HG03159 (cell line): ENCODE data around the gene IL16.
A peak's percentile ranks its signal among the peaks of the same experiment; 100 is the strongest.

Experiments used
- ATAC-seq: cut with Tn5 transposase; IDR thresholded peaks from one replicate; pipeline ENCODE4 v1.9.1; 2021; ENCODE audit warnings: mild to moderate bottlenecking, moderate library complexity; ENCODE audit not compliant: unreplicated experiment

IL16 gene

DNA sequence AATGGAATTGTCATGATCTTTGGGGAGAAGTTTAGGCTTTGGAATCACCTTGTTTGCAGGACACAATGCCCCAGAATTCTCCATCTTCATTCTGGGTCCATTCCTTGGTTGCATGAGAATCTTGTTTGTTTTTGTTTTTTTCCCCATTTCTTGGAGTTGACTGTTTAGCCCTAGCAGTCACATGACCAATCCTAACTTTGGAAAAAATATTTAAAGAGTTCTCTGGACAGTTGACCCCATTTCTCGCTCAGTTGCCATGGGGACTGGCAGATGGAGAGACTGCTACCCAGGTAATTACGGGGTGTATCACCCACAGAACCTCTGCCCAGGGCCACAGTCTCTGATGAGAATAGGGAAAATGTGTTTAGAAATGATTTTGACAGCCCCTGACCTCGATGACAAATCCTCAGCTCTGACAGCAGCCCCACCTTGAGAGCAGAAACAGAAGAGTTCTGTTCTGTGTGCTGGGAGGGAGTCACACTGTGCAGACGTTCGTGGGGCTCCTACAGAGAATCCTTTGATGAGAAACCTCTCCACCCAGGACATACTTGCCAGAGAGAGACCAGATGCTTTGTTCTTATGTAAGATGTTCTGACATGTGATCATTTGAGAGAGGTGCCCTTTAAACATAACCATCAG is 57.7 kb downstream of the IL16 start:
- no peak for ATAC-seq

DNA sequence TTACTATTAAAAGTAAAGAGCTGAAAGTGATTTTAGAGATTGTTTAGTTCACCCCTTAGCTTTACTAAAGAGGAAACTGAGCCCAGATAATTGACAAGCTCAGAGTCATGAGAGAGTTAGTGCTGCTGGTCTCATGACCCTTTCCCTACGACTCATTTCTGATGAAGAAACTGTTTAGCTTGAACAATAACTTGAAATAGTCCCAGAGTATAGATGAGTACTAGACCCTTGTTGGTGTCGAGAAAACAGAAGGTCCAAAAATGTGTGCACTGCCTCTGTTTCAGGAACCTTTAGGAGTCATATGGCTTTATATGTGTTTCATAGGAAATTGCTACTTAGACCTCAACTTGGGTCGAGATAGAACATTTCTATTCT is 58.2 kb downstream of the IL16 start:
- ATAC-seq = no peak

DNA sequence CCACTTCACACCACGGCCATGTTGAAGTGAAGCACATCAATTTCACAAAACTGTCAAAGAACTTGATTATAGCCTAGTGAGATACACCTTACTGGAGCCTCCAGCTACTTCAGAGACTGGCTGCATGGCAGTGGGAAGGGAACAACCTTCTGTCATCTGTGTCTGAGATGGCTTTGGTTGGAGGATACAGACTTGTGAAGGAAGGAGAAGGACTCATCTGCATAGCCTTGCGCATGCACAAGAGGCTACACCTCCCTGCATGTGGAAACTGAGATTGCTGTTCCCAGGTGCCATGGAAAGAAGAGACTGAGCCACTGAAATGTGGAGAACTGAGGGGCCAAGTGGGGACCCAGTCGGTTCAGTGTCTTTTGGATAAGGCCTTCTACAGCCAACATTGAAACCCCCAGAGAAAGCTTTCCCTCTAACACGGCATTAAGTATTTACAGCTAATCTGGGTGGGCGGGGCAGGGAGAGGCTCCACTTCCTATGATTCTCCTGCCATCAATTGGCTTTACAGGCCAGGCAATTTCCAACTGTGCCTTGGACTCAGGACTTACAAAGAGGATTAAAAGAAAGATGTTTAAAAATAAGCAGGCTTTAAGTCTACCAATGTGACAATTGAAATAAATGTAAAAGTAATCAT is 58.8 kb downstream of the IL16 start:
- ATAC-seq = no peak

DNA sequence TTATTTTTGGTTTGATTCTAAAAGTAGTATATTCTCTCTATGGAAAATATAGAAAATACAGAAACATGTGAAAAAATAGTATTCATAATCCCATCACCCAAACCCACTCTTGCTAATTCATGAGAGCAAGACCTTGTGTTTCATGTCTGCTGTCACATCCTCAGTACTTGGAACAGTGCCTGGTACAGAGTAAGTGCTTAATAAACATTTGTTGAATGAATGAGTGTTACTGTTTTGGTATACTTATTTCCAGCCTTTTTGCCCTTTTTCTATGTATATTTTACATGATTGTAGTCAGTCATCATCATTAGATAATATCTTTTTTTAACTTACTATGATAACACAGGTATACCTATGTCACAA is 59.3 kb downstream of the IL16 start:
- no peak for ATAC-seq

DNA sequence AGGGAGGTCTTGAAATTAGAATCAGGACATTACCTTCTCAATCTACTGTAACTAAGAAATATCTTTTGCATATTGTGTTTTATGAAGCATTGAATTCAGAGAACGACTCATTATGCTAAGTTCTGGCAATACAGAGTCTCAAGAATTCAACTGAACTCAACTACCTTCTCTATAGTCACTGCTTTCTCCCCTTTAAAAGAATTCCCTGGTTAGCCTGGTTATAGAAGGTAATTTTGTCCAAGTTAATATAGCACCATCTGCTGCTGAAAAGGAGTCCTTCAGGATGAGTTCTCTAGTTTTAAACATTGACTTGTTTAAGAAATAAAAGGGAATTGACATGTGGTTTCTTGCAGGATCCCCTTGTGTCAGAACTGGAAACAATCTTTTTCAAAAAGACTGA is 60.2 kb downstream of the IL16 start:
- ATAC-seq = no peak

DNA sequence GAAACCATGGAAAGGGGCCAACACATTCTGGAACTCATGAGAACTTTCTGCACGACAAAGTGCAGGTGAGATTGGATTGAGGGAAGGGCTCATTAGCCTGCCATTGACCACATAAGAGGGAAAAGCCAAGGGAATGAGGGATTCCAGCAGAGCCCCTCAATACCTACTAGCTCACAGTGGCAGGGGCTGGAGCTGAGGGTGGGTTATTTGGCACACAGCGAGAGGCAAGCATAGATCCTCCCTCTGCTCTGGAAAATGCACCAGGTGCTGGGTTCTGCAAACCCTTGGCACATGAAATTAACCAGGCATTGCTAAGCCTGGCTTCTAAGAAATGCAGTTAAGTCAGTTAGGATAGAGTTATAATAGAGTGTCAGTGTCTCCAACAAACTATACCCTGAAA is 60.8 kb downstream of the IL16 start:
- no peak for ATAC-seq

DNA sequence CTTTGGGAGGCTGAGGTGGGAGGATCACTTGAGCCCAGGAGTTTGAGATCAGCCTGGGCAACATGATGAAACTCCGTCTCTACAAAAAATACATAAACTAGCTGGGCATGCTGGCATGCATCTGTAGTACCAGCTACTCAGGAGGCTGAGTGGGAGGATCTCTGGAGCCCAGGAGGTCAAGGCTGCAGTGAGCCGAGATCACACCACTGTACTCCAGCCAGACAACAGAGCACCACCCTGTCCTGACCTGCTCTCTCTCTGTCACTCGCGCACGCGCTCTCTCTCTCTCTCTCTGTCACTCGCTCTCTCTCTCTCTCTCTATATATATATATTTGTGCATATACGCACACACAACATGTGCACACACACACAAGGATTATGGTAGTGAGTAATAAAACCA is 61.8 kb downstream of the IL16 start:
- no peak for ATAC-seq

DNA sequence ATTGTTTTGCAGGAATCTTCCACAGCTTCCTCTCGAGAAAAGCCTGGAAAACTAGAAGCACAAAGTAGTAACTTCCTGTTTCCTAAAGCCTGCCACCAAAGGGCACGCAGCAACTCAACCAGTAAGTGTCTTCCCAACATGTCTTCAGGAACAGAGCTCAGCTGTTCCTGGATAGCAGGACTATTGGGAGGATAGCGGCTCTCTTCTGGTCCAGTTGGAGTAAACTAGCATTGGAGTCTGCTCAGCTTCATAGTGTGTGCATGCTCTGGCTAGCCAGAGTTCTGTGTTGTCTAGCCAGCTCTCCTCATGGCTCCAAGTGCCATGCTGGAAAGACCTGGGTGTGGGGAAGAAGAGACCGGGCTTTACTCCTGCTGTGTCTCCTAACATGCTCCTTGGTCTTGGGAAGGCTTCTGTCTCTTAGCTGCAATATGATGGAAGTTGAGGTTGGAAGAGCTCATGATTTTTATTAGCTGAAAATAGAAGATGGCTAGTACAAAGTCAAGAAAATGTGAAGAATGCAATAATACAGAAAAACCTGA is 63.1 kb downstream of the IL16 start:
- no peak for ATAC-seq

DNA sequence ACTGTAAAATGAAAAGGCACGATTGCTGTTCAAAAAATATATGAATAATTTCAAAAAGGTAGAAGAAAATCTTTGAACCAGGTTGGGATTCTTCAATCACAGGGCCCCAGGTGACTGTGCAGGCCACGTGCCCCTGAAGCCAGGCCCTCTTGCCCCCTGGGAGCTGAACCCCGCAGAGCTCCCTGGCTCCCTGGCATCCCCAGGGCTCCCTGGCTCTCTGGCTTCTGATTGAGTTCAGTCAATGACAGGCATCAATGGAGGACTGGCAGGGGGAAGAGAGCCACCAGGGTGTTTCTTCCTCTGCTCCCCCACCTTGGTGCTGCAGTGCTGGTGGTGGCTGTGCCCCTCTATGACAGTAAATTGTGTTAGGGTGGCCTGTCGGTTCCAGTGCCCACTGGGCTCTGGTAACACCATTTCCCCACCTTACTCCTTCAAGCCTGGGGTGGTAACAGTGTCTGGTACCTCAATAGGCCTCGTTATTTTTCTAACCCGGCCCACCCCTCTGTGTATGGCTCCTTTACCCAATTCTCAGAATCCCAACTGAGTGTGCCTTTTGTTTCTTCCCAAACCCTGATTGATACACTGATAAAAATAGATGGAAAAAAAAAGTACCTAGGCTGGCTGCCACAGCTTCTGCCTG is 64.6 kb downstream of the IL16 start:
- no peak for ATAC-seq

DNA sequence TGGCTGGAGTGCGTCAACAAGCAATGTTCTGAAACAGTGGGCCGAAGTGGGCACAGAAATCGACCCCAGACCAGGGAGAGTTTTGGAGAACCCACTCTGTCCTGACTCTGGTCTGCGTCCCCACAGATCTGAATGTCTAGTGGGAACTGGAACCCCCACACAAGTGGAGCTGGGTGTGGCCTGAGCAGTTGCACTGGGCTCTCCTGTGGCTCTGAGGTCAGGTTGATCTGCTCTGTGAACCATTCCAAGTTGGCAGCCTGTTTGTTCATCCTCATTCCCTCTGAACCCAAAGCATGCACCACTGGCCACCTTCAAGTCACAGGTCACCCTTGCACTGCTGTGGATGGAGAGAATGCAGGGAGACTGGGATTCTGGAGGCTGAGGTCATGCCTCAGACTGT is 66.8 kb downstream of the IL16 start:
- no peak for ATAC-seq

DNA sequence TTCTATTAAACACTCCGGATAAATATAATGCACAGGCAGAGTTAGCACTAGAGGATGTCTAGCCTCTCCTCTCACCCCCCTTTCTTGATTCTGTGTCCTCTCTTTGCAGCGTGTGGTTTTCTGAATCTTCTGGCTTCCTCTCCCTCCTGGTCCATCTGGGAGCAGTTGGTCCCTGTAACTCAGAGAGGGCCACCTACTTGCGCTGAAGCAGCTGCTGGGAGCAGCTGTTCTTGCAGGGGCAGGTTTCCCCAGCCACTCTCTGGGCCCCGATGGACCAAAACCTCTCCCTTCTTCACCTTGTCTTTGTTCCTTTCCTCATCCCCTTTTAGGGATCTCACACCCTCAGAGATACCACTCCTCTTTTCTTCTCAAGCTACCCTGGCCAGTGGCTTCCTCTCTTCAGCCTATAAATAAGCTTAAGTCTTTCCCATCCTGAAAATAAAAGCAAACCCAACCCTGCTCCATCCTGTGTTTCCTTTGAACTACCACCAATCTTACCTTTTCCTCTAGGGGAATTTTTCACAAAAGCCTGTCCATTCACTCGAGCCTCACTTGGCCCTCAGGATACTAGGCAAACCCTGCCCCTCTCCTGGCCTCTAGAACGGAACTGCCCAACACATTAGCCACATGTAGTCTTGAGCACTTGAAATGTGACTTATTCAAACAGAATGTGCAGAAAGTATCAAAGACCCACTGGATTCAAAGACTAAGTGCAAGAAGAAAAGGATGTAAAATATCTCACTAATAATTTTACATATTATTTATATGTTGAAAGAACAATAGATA is 67.6 kb downstream of the IL16 start:
- no peak for ATAC-seq

DNA sequence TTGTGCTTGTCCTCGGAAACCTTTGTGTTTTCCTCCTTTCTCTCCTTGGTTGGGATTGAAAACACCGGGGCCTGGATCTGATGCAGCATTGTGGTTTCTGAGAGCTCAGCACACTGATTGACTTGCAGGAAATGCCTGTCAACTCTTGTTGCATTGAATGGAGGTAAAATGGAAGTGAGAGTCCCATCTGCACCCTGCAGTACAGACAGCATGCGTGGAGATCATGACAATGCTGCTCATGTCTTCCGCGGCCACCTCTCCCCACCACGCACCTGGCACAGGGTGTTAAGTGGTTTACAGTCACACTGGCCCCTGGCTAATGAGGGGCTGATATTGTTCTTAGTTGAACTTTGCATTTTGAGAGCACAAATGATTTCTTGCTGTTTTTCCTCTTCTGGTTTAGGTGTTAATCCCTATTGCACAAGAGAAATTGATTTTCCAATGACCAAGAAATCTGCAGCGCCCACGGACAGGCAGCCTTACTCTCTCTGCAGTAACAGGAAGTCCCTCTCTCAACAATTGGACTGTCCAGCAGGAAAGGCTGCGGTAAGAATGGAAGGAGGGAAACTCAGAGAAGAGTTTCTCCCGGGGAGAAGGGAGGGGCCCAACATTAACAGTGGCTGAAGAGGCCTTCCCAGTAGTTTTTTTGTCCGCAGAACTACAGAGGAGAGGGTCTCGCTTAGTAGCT is 68.7 kb downstream of the IL16 start:
- peak; percentile 9 for ATAC-seq

DNA sequence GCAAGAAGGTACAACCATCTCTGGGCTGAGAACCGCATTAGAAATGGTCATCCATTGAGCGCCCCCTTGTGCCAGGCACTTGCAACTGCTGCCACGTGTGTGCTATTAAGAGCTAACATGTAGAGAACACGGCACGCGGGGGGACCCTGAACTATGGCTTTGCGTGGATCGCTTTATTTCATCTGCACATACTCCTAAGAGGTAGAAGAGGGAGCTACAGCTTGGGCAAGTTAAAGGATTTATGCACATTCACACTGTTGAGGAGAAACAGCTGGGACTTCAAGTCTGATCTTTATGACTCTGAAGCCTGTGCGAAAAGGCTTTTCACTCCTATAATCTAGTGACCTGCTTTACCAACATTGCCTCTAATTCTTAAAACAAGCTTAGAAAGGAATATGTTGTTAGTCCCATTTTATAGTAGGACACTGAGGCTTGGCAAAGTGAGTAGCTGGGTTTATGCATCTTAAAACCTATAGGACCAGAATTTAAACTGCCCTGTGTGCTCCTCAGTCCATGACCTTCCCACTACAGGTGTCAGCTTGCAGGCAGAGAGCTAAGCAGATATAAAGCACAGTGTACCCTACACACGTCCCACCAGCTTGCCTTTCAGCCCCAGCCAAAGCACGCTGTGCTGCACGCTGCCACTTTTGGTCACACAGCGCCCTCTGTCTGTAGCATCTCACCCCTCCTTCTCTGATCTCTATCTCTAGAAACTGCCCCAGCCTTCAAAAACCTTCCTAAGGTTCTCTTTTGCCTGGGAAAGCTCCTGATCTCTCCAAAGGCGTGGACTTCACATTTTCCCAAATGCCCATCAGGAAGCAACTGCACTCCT is 69.5 kb downstream of the IL16 start:
- ATAC-seq = peak; percentile 88

DNA sequence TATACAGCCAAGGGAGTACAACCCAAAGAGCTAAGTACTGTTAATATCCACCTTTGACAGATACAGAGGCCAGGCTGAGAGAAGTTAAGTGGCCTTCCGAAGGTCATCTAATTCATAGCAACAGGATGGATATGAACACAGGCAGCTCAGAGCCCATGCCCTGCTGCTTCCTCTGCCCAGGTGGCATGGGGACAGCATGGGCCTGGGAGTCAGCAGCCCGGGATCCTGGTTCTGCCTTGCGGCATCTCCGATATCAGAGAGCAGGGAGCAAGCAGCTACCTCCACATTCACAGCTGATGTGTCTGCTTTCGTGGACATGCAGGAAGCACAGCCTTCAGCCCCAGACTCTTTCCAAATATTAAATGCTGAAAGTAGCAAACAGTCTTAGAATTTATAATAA is 71.7 kb downstream of the IL16 start:
- no peak for ATAC-seq

DNA sequence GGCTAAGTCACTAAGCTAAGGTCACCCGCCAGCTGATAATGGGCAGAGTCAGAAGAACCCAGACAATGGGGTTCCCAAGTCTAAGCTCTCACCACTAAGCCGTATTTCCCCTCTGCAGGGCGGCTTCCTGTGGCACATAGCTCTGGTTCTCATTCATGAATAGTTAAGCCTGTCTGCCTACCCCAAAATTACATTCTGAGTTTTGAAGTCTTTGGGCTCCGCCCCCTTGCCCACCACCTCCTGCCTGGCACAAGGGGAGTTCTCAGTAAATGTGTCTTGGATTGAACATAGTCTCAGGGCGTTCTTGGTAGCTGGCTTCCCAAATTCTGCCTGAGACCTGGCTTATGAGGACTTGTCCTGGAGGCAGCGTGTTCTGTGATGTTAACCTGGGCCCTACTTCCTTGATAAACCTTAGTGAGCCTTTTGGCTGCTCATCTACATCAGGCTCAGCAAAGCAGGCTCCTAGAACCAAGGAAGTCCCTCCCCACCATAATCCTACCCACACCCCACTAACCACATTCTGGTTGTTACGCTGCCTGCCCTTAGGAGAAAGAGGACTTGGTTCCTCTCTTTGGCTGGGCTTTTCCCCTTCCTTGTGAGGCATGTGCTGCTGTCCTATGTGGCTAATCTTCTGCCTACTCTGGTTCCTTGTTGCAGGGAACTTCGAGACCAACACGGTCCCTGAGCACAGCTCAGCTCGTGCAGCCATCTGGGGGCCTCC is 72.4 kb downstream of the IL16 start:
- no peak for ATAC-seq

DNA sequence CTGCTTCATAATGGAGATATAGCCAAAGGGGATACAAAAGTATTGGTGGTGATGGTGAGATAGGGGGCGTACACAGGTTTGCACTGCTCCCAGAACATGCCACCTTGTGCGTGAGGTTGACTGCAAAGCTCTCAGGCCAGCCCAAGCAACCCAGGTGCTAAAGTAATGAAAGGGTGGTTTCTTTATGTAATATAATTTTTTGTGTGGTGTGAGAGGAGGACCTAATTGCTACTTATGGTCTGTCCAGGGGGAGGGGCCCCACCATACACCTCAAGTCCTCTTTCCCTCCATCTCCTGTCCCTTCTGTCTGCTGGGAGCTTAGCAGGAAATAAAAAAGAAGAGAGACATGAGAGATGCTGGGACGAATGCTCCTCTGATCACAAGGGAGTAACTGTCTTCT is 73.5 kb downstream of the IL16 start:
- no peak for ATAC-seq

DNA sequence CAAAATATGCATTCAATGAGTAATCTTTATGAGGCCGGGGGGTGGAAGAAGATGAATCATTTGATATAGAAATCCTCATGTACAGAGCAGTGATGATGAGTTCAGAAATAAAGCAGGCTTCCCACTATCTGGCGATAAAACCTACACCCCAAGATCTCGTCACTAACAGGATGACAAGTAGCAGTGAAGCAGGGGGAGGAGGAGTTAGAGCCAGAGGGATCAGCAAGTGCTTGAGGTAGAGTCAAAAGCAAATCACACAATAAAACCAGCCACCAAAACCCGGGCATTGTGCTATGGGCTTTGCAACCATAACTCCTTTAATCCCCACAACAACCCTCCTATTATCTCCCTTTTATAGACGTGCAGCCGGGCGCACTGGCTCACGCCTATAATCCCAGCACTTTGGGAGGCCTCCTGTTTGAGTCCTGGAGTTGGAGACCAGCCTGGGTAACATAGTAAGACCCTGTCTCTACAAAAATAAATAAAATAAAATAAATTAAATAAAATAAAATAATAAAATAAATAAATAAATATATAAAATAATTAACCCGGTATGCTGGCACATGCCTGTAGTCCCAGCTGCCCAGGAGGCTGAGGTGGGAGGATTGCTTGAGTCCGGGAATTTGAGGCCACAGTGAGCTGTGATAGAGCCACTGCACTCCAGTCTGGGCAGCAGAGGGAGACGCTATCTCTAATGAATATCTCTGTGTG is 74.3 kb downstream of the IL16 start:
- ATAC-seq = no peak

DNA sequence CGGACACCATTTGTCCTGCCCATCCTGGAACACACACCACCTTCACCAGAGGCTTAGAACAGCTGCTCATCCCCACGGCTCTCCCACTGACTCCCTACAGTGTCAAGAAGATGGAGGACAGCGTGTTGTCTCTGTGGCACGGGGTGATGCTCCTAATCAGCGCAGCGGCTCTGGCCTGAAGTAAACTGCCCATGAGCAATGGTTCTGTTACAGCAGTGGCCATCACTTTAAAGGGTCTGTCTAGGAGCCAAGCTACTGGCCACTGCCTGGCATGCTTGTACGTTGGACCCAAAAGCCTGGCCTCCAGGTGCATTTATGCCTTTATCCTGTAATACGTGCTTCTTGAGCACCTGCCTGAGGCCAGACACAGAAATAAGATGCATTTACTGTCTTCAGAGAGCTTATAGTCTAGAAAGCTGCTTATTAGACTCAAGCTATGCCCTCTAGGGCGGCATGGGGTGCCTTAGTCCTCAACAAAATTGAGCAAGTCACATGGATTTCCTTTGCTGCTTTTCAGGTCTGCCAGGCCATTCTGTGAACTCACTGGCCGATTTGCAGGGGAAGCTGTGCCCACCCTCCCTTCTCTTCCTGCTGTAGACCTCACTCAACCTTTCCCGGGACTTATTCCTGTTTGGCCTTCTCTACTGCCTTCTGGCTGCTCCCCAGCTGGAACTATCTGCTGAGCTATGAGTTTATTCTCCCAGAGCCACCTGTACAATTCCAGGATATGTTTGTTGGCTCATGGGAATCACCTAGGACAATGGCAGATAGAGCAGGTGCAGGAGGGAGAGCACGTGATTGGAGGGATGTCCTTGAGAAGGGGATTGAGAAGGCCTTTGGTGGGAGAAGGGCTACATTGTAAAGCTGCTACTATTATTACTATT is 75.3 kb downstream of the IL16 start:
- no peak for ATAC-seq
